K562 (cell line): ENCODE measurements around the gene KCNK16. TPM values are rescaled to one million over a fixed set of nuclear protein-coding genes. Genes with fewer than 3 reads are reported as not detected.
A peak's percentile ranks its signal among the peaks of the same experiment; 100 is the strongest.

Source experiments
- ATAC-seq: fragments of 200-7000 bp; cut with Tn5 transposase; 3 replicates; pipeline ENCODE4 v1.9.1; 2020; ENCODE audit warnings: moderate library complexity
- BruUV-seq: library from RNA; stranded (reverse); fragments of 400-500 nt; replicated peaks from 2 replicates; lab custom pipeline; 2021; lab: Mats Ljungman, UMichigan
- CTCF ChIA-PET: fragments of 300-600 bp; formaldehyde crosslinking; extraction: SDS; loops from one replicate; lab custom pipeline; 2021; ENCODE audit warnings: low intra/inter-chr PET ratio; lab: Yijun Ruan, JAX
- POLR2A ChIA-PET: fragments of 300-600, 350-650 bp; sonication (Branson Sonifier 250); formaldehyde crosslinking; extraction: SDS; loops from one replicate; lab custom pipeline; 2021; ENCODE audit warnings: antibody characterized with exemption, inconsistent platforms; lab: Yijun Ruan, JAX
- DNase-seq, 4 experiments: peaks; one replicate each; pipeline versions ENCODE4 v3.0.0 to v3.0.0-alpha.2; 2011 to 2018; ENCODE audit warnings: low spot score in 3 of 4, mixed read lengths in 3 of 4; ENCODE audit errors: extremely low read depth in 1 of 4
- FAIRE-seq: peaks from 2 replicates; lab custom pipeline; 2011; peaks lifted over from hg19 to GRCh38; lab: Jason Lieb, UNC
- H2AFZ ChIP-seq: 2 replicates; pipeline ENCODE4 v1.6.0; 2011; ENCODE audit warnings: low read depth, low read length, control low read depth, inconsistent platforms
- H3K27ac ChIP-seq: fragments of 200-600 bp; 3 replicates; pipeline ENCODE4 v1.8.0; 2011; ENCODE audit warnings: low read depth, mild to moderate bottlenecking, control low read depth, inconsistent platforms, low read length, moderate library complexity, mixed read lengths; ENCODE audit errors: extremely low read depth
- H3K27me3 ChIP-seq, 2 experiments: fragments of 300-600 bp in 1 of 2; 2 replicates in 1 of 2; 3 replicates in 1 of 2; pipeline versions ENCODE4 v1.6.0 to v1.8.0; 2011; ENCODE audit warnings: inconsistent platforms in 2 of 2, low read length in 2 of 2, mild to moderate bottlenecking in 1 of 2, mixed read lengths in 1 of 2, moderate library complexity in 1 of 2; ENCODE audit not compliant: control insufficient read depth in 2 of 2, insufficient read depth in 2 of 2
- H3K36me3 ChIP-seq: fragments of 300-600 bp; 3 replicates; pipeline ENCODE4 v1.8.0; 2011; ENCODE audit warnings: mild to moderate bottlenecking, low read length, inconsistent platforms; ENCODE audit not compliant: control insufficient read depth, insufficient read depth
- H3K4me1 ChIP-seq, 2 experiments: fragments of 200-600 bp in 1 of 2; replicated peaks in 1 of 2; 2 replicates in 1 of 2; 3 replicates in 1 of 2; pipeline versions ENCODE4 v1.5.1 to v1.8.0; 2011; ENCODE audit warnings: inconsistent platforms in 2 of 2, low read length in 2 of 2, mild to moderate bottlenecking in 1 of 2, mixed read lengths in 1 of 2, moderate library complexity in 1 of 2; ENCODE audit not compliant: control insufficient read depth in 2 of 2, insufficient read depth in 2 of 2
- H3K4me2 ChIP-seq: 2 replicates; pipeline ENCODE4 v1.6.1; 2011; ENCODE audit warnings: low read length, control low read depth, inconsistent platforms, mixed read lengths; ENCODE audit not compliant: insufficient read depth
- H3K4me3 ChIP-seq: fragments of 200-600 bp; sonication (generic), shearing (Covaris generic); 2 replicates; pipeline ENCODE4 v1.5.1; 2016; ENCODE audit warnings: control low read depth, inconsistent platforms
- H3K79me2 ChIP-seq: fragments of 200-600 bp; 3 replicates; pipeline ENCODE4 v1.8.0; 2011; ENCODE audit warnings: low read length, inconsistent platforms; ENCODE audit not compliant: control insufficient read depth, insufficient read depth
- H3K9ac ChIP-seq, 2 experiments: 2 replicates each; pipeline versions ENCODE4 v1.6.0 to v1.6.1; 2011; ENCODE audit warnings: low read depth in 2 of 2, low read length in 2 of 2, control low read depth in 1 of 2, inconsistent platforms in 1 of 2, mild to moderate bottlenecking in 1 of 2, mixed read lengths in 1 of 2; ENCODE audit not compliant: insufficient read depth in 1 of 2
- H3K9me1 ChIP-seq: one replicate; pipeline ENCODE4 v1.6.0; 2011; ENCODE audit warnings: inconsistent platforms, mild to moderate bottlenecking, low read length, moderate library complexity; ENCODE audit not compliant: control insufficient read depth, insufficient read depth
- H3K9me3 ChIP-seq: replicated peaks from 2 replicates; pipeline ENCODE4 v1.5.1; 2011; ENCODE audit warnings: low read depth, low read length, inconsistent platforms; ENCODE audit not compliant: control insufficient read depth, insufficient read depth
- H4K20me1 ChIP-seq: replicated peaks from 2 replicates; pipeline ENCODE4 v1.6.1; 2011; ENCODE audit warnings: low read length, inconsistent platforms, mixed read lengths; ENCODE audit not compliant: control insufficient read depth, insufficient read depth
- ATF1 ChIP-seq, 2 experiments: fragments of 450-650 bp in 1 of 2; IDR thresholded peaks; 2 replicates each; pipeline ENCODE4 v1.6.1; 2016; ENCODE audit warnings: missing compliant biosample characterization in 1 of 2, missing genetic modification characterization in 1 of 2
- CEBPZ ChIP-seq: fragments of 150-350 bp; IDR thresholded peaks from 2 replicates; pipeline ENCODE4 v1.6.1; 2014; ENCODE audit warnings: low read depth, mild to moderate bottlenecking, low read length, borderline replicate concordance
- FOXJ3 ChIP-seq: sonication (generic); formaldehyde crosslinking; IDR thresholded peaks from 2 replicates; pipeline ENCODE4 v1.4.0; 2020; ENCODE audit warnings: mild to moderate bottlenecking, missing genetic modification reagents
- MAFG ChIP-seq: fragments of 450-650 bp; conservative IDR thresholded peaks from 2 replicates; pipeline ENCODE4 v1.6.1; 2016; ENCODE audit warnings: missing genetic modification characterization, missing compliant biosample characterization
- NFE2 ChIP-seq: IDR thresholded peaks from 2 replicates; pipeline ENCODE4 v1.6.1; 2014; ENCODE audit warnings: antibody characterized with exemption, low read depth
- NFE2L1 ChIP-seq: fragments of 450-650 bp; IDR thresholded peaks from 2 replicates; pipeline ENCODE4 v1.6.1; 2016; ENCODE audit warnings: missing genetic modification characterization, low read depth, mild to moderate bottlenecking, missing compliant biosample characterization, moderate library complexity, borderline replicate concordance
- POLR2B ChIP-seq: fragments of 450-650 bp; IDR thresholded peaks from 2 replicates; pipeline ENCODE4 v1.6.1; 2018; ENCODE audit warnings: low read depth; ENCODE audit not compliant: partially characterized antibody
- U2AF1 ChIP-seq: fragments of 200-400 bp; formaldehyde crosslinking; optimal IDR thresholded peaks from 2 replicates; pipeline ENCODE3; 2017; ENCODE audit warnings: mild to moderate bottlenecking, low read depth, low read length, moderate library complexity
- ZKSCAN1 ChIP-seq: fragments of 150-350 bp; IDR thresholded peaks from 2 replicates; pipeline ENCODE4 v1.6.1; 2016; ENCODE audit warnings: low read depth, low read length
- ZNF316 ChIP-seq: fragments of 450-650 bp; IDR thresholded peaks from 2 replicates; pipeline ENCODE4 v1.6.1; 2016
- WGBS: fragments of 100-300 bp; shearing (Covaris generic); methylation state at CpG from one replicate; pipeline ENCODE4 v1.1.6; 2016; ENCODE audit warnings: low coverage, mixed read lengths; ENCODE audit not compliant: insufficient coverage; ENCODE audit errors: missing lambda C conversion rate; 5-methylcytosine and 5-hydroxymethylcytosine counted together
- in situ Hi-C: fragments of 300-500 bp; cut with MboI; formaldehyde crosslinking; loops from 4 replicates; pipeline ENCODE4 v1.15.0; 2018; ENCODE audit warnings: inconsistent platforms, mixed read lengths
- intact Hi-C: fragments of 100-400 bp; cut with micrococcal nuclease; formaldehyde crosslinking; loops from 2 replicates; pipeline ENCODE4 v1.14.2; 2022
- polyA plus RNA-seq, 8 experiments: library from polyadenylated mRNA; depleted of rRNA in 4 of 8; stranded (reverse) in 5 of 8; unstranded in 3 of 8; fragments of >200 nt; fragmentation: Nextera tagmentation in 2 of 8; fragmentation: Illumina TruSeq in 1 of 8; extraction: Ambion mirVana in 2 of 8; extraction: Trizol in 1 of 8; gene quantifications; 2 replicates each; pipeline versions ENCODE4 v1.2.1 to v1.2.3, GENCODE V29; 2011 to 2014; ENCODE audit warnings: inconsistent platforms in 1 of 8, missing spikeins in 1 of 8
- total RNA-seq, 7 experiments: library from RNA; depleted of rRNA in 6 of 7; stranded (reverse); fragments of >200 nt in 6 of 7; fragmentation: Illumina TruSeq in 2 of 7; extraction: Trizol in 2 of 7; gene quantifications; 2 replicates each; pipeline versions ENCODE4 v1.2.1 to v1.2.3, GENCODE V29; 2011 to 2021; ENCODE audit warnings: low replicate concordance in 1 of 7

KCNK16 gene
- total and polyA plus RNA-seq, 9 of the 15 experiments (the other 6 are each of a cell fraction or from before 2014, with no cell fraction given): not detected

- H3K27ac ChIP-seq: no peak overlapping the region
- no peak overlapping the region for H2AFZ ChIP-seq
- no peak overlapping the region for H3K4me3 ChIP-seq
- no peak overlapping the region for H3K9ac ChIP-seq
- in situ Hi-C loops: no loop called here
- no TSS peak for BruUV-seq
- H3K9me3 ChIP-seq: no peaks in the 10 kb centered on the region
- no peaks in the 10 kb centered on the region for H3K4me1 ChIP-seq
- ChIA-PET CTCF (no interaction called here), POLR2A (interaction anchor here (1.1 to 1.2 kb wide), 2 partner anchors 21 to 212 kb away, joined by 3 read pairs; no protein-coding TSS in a partner anchor)
- no peaks in the 10 kb centered on the region for H3K9me1 ChIP-seq
- H3K79me2 ChIP-seq: no peaks in the 10 kb centered on the region
- no peak for ATAC-seq
- no peak for FAIRE-seq
- no peak overlapping the region for H3K4me2 ChIP-seq
- no peak for DNase-seq
- 0 out of 2 replicates have a peak, but pooled peaks cover 5% of the 10 kb centered on the region for H4K20me1 ChIP-seq
- TF ChIP-seq U2AF1: no peak
- intact Hi-C loops: no loop called here
- H3K27me3 ChIP-seq: peaks cover 5 to 19% of the 10 kb centered on the region in 2 experiments; a peak in 4 of 5 replicates
- 0% methylated on average over 5 of the region's 5 CpGs for WGBS
- H3K36me3 ChIP-seq: no peaks in the 10 kb centered on the region
Measured at GRCh38 chr6:39341937-39342336, 19.4 kb upstream of the KCNK16 start.

DNA sequence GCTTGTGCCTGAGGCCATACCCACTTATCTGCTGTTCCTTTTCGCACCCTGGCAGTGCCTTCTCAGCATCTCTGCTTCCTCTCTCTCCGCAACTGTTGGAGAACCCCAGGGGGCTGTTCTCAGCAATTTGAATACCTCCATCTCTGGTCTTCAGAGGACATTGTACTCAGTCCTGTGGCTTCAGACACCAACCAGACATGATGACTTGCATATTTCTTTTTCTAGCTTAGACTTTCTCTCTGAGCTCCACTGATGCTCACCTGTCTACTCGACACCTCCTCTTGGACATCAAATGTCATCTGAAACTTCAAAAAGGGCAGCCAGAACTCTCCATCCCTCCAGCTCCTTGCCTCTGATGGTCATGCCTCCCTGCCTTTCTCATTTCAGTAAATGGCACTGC is 18.9 kb upstream of the KCNK16 start:
- CTCF ChIA-PET: no interaction called here
- intact Hi-C loops: no loop called here

More for the DNA sequence above, 18.9 kb upstream of the KCNK16 start:
- Histone ChIP-seq H3K27ac (no peak overlapping the region), H3K4me1 (no peaks in the 10 kb centered on the region), H3K9ac (no peak overlapping the region), H3K27me3 (peaks cover 5 to 19% of the 10 kb centered on the region in 2 experiments; a peak in 4 of 5 replicates), H4K20me1 (0 out of 2 replicates have a peak, but pooled peaks cover 5% of the 10 kb centered on the region), H3K36me3 (no peaks in the 10 kb centered on the region), H3K4me2 (no peak overlapping the region), H3K9me1 (no peaks in the 10 kb centered on the region), H2AFZ (no peak overlapping the region), H3K9me3 (no peaks in the 10 kb centered on the region), H3K4me3 (no peak overlapping the region), H3K79me2 (no peaks in the 10 kb centered on the region)
- POLR2A ChIA-PET: interaction anchor here (1.1 kb wide), 1 partner anchor 21 kb away, joined by 3 read pairs; no protein-coding TSS in a partner anchor
- ATAC-seq (no peak), FAIRE-seq (no peak), DNase-seq (no peak)
- no TSS peak for BruUV-seq
- TF ChIP-seq CEBPZ (no peak), MAFG (tag) (peak; percentile 70), ATF1 (CRISPR knock-in tag; IDR thresholded peaks at IDR 0.05) (no peak), ATF1 (tag; IDR thresholded peaks at IDR 0.05) (no peak), NFE2L1 (0 out of 2 replicates have a peak, but pooled peaks have one; percentile 19), ZNF316 (peak; percentile 19; the same call in 1 of the 2 replicates), FOXJ3 (CRISPR knock-in tag) (no peak), NFE2 (no peak), ZKSCAN1 (no peak), POLR2B (no peak)
- in situ Hi-C loops: no loop called here
- 0% methylated on average over 3 of the region's 3 CpGs for WGBS
